Measurements from ENCODE around the gene CSAG1.
"Not testable (repeated sequence)": the region's sequence is repeated elsewhere in the genome, so short reads cannot be mapped to it uniquely, and the experiment has no call there.

CSAG1 gene

GRCh38 chrX:152733261-152733975 is at the start of gene CSAG1, which contains the start of gene MAGEA12:
Gene CSAG1 (minus strand): TSS chrX:152733721. CDS start chrX:152732460, 1,261 bp downstream.
Gene MAGEA12 (plus strand): TSS chrX:152733757. CDS start chrX:152736162, 2,405 bp downstream.
- Histone ChIP-seq H3K79me2 (ENCODE audit: control insufficient read depth, insufficient read depth, low read length, unreplicated experiment) (no peaks in the 10 kb centered on the region), H3K27ac (ENCODE audit: low read depth, low read length) (no peak within 1 kb of the TSS), H2AFZ (ENCODE audit: low read length, unreplicated experiment) (no peak within 1 kb of the TSS), H3K4me3 (ENCODE audit: low read depth, low read length) (no peak within 1 kb of the TSS), H3K36me3 (ENCODE audit: insufficient read depth, low read length) (no peaks in the 10 kb centered on the region), H3K4me1 (ENCODE audit: control insufficient read depth, insufficient read depth, low read length, unreplicated experiment) (no peaks in the 10 kb centered on the region), H3K27me3 (ENCODE audit: insufficient read depth, low read length) (no peaks in the 10 kb centered on the region)

DNA sequence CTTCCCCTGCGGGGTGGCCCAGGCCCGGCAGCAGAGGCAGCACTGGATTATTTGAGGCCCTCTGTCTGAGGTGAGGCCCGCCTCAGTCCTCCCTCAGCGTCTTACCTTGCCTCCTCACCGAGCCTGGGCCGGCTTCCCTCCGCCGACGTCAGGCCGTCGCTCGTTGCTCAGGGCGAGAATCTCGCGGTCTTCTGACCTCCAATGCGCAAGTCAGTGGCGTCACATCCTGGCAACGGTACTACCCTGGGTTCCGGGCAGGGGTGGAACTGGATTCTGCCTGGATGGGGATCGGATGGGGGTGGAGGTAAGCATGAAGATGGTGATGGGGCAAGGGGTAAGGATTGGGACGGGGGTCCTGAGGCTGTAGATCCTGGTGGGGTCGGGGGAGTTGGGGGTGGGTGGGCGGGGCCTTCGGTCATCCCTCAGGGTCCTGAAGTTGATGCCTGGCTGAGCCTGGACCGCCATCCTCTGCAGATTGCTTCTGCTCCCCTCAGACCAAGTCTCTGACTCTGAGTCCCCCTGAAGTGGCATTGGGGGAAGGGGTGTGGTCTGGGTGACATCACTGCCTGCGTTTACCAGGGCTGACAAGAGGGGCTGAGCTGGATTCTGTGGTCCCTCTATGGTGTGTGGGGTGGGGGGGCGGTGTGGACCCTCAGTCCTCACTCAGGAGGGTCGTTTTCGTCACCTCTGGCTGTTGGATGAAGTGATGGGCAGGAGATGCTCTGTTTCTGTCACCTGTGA is 36.2 kb upstream of the CSAG1 start, which contains the start of gene MAGEA6:
MAGEA6 (minus strand) TSS at position 141 of the 741 bp plus-strand sequence. CDS start 2,039 bp downstream, outside the sequence.
- not testable (repeated sequence) for H3K27me3 ChIP-seq (ENCODE audit: insufficient read depth, low read length); H3K36me3 ChIP-seq (ENCODE audit: insufficient read depth, low read length); H3K79me2 ChIP-seq (ENCODE audit: control insufficient read depth, insufficient read depth, low read length, unreplicated experiment)

DNA sequence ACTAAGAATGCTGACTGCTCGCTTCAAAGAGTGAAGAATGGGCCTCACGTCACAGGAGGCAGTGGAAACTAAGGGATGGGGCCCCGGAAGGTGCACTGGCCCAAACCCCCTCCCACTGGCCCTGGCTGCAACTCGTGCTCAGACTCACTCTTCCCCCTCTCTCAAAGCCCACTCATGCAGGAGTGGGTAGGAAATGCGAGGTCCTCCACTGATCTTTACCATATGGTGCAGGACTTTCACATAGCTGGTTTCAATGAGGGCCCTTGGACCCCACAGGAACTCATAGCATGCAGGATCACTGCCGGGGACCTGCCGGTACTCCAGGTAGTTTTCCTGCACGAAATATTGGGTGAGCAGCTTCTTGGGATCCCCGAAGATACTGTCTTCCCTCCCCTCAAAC is 33.0 kb upstream of the CSAG1 start:
- not testable (repeated sequence) for H3K27me3 ChIP-seq (ENCODE audit: insufficient read depth, low read length)

More for the DNA sequence above, 36.2 kb upstream of the CSAG1 start, which contains the start of gene MAGEA6:
- H3K4me1 ChIP-seq (ENCODE audit: control insufficient read depth, insufficient read depth, low read length, unreplicated experiment); H3K27ac ChIP-seq (ENCODE audit: low read depth, low read length); H3K4me3 ChIP-seq (ENCODE audit: low read depth, low read length); H2AFZ ChIP-seq (ENCODE audit: low read length, unreplicated experiment): not testable (repeated sequence)

DNA sequence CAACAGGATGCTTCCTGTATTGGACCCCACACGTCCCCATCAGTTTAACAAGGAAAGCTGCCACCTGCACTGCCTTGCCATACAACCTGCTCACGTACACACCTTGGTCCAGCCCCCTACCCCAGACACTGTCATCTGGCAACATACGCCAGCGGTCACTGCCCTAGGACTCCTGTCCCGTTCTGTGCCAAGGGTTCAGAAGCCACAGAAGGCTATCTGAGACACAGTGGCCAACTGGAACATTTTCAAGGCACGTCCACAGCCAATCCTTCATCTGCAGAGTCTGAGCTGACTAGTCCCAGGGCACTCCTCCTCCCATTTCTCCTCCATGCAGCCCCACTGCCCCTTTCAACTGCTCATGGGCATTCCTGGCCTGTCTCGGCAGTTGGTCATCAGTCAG is 28.1 kb upstream of the CSAG1 start:
- H3K36me3 ChIP-seq (ENCODE audit: insufficient read depth, low read length); H3K4me3 ChIP-seq (ENCODE audit: low read depth, low read length); H3K4me1 ChIP-seq (ENCODE audit: control insufficient read depth, insufficient read depth, low read length, unreplicated experiment); H2AFZ ChIP-seq (ENCODE audit: low read length, unreplicated experiment); H3K79me2 ChIP-seq (ENCODE audit: control insufficient read depth, insufficient read depth, low read length, unreplicated experiment); H3K27me3 ChIP-seq (ENCODE audit: insufficient read depth, low read length); H3K27ac ChIP-seq (ENCODE audit: low read depth, low read length): not testable (repeated sequence)

More for the DNA sequence above, 33.0 kb upstream of the CSAG1 start:
- not testable (repeated sequence) for H3K79me2 ChIP-seq (ENCODE audit: control insufficient read depth, insufficient read depth, low read length, unreplicated experiment); H3K4me3 ChIP-seq (ENCODE audit: low read depth, low read length); H2AFZ ChIP-seq (ENCODE audit: low read length, unreplicated experiment); H3K27ac ChIP-seq (ENCODE audit: low read depth, low read length); H3K4me1 ChIP-seq (ENCODE audit: control insufficient read depth, insufficient read depth, low read length, unreplicated experiment); H3K36me3 ChIP-seq (ENCODE audit: insufficient read depth, low read length)

GRCh38 chrX:152759544-152759943 is 26.0 kb upstream of the CSAG1 start:
- H3K4me1 ChIP-seq (ENCODE audit: control insufficient read depth, insufficient read depth, low read length, unreplicated experiment); H3K27me3 ChIP-seq (ENCODE audit: insufficient read depth, low read length); H2AFZ ChIP-seq (ENCODE audit: low read length, unreplicated experiment); H3K79me2 ChIP-seq (ENCODE audit: control insufficient read depth, insufficient read depth, low read length, unreplicated experiment); H3K27ac ChIP-seq (ENCODE audit: low read depth, low read length); H3K4me3 ChIP-seq (ENCODE audit: low read depth, low read length); H3K36me3 ChIP-seq (ENCODE audit: insufficient read depth, low read length): not testable (repeated sequence)

DNA sequence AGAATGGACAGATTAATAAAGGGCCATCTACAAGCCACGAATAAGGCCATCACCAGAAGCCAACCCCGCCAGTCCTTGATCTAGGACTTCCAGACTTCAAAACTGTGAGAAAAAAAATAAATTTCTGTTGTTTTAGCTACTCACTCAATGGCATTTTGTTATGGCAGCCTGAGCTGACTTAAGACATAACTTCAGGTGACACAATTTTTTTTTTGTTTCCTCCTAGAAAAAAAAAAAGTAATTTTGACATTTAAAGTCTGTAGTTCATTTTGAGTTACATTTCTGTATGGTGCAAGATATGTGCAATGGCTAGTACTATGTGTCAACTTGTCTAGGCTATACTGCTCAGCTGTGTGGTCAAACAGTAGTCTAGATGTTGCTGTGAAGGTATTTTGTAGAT is 25.4 kb upstream of the CSAG1 start, which contains the start of gene CSAG3:
CSAG3 (plus strand) TSS at position 301 of the 400 bp plus-strand sequence.
- not testable (repeated sequence) for H3K4me3 ChIP-seq (ENCODE audit: low read depth, low read length); H3K27ac ChIP-seq (ENCODE audit: low read depth, low read length); H2AFZ ChIP-seq (ENCODE audit: low read length, unreplicated experiment); H3K79me2 ChIP-seq (ENCODE audit: control insufficient read depth, insufficient read depth, low read length, unreplicated experiment); H3K36me3 ChIP-seq (ENCODE audit: insufficient read depth, low read length); H3K4me1 ChIP-seq (ENCODE audit: control insufficient read depth, insufficient read depth, low read length, unreplicated experiment); H3K27me3 ChIP-seq (ENCODE audit: insufficient read depth, low read length)

DNA sequence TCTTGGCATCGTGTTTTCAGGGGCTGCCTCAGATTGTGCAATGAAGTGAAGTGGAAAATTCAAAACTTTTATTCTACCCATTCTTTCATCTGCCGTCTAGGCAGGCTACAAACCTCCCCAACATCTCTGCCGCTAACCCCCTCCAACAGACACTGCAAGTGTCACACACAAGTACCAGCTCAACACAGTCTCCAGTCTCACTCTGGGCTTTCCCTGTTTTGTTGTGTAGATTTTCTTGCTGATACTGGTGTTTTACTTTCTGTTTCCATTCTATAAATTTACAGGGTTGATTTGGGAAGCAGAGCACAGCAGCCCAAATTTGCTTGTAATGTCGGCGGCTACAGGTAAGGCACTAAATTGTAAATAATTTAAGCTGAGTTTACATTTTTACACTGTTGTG is 21.4 kb upstream of the CSAG1 start:
- not testable (repeated sequence) for H3K79me2 ChIP-seq (ENCODE audit: control insufficient read depth, insufficient read depth, low read length, unreplicated experiment); H3K27ac ChIP-seq (ENCODE audit: low read depth, low read length); H3K36me3 ChIP-seq (ENCODE audit: insufficient read depth, low read length); H3K27me3 ChIP-seq (ENCODE audit: insufficient read depth, low read length); H2AFZ ChIP-seq (ENCODE audit: low read length, unreplicated experiment); H3K4me1 ChIP-seq (ENCODE audit: control insufficient read depth, insufficient read depth, low read length, unreplicated experiment); H3K4me3 ChIP-seq (ENCODE audit: low read depth, low read length)

DNA sequence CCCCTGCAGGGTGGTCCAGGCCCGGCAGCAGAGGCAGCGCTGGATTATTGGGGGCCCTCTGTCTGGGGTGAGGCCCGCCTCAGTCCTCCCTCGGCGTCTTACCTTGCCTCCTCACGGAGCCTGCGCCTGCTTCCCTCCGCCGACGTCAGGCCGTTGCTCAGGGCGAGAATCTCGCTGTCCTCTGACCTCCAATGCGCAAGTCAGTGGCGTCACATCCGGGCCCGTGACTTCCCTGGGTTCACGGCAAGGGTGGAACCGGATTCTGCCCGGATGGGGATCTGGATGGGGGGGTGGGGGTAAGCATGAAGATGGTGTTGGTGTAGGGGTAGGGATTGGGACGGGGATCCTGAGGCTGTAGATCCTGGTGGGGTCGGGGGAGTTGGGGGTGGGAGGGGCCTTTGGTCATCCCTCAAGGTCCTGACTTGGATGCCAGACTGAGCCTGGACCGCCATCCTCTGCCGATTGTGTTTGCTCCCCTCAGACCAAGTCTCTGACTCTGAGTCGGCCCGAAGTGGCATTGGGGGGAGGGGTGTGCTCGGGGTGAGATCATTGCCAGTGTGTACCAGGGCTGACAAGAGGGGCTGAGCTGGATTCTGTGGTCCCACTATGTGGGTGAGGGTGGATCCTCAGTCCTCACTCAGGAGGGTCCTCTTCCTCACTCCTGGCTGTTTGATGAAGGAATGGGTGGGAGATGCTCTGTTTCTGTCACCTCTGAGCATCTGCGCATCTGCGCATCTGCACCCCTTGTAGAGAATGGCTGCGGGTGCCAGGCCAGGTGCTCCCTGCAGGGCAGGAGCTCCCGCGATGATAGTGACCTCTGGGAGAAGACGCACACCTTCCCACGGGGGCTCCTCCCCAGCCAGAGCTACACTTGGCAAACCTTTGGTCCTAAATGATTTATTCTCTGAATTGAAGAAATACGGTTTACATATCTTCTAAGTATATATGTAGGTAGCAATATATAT is 20.4 kb upstream of the CSAG1 start, which contains the start of gene MAGEA2:
MAGEA2 (minus strand) TSS at position 157 of the 965 bp plus-strand sequence. CDS start 2,479 bp downstream, outside the sequence.
- H3K4me3 ChIP-seq (ENCODE audit: low read depth, low read length); H2AFZ ChIP-seq (ENCODE audit: low read length, unreplicated experiment); H3K27me3 ChIP-seq (ENCODE audit: insufficient read depth, low read length); H3K27ac ChIP-seq (ENCODE audit: low read depth, low read length); H3K79me2 ChIP-seq (ENCODE audit: control insufficient read depth, insufficient read depth, low read length, unreplicated experiment); H3K4me1 ChIP-seq (ENCODE audit: control insufficient read depth, insufficient read depth, low read length, unreplicated experiment); H3K36me3 ChIP-seq (ENCODE audit: insufficient read depth, low read length): not testable (repeated sequence)

DNA sequence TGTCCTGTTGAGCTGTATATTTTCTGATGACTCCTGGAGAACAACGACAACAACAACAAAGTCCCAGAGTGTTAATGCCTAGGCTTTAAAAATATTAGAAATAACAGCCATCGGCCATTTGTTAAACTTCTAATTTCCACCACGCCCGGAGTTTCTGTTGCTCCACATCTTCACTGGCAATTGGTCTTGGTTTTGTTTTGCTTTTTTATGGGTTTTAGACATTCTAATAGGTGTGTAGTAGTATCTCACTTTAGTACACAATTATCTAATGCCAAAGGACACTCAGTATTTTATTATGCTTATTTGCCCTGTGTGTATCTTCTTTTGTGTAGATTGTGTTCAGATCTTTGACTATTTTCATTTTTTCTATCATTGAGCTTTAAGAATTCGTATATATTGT is 5.0 kb upstream of the CSAG1 start:
- no peak overlapping the region for H3K27ac ChIP-seq (ENCODE audit: low read depth, low read length)
- no peaks in the 10 kb centered on the region for H3K4me1 ChIP-seq (ENCODE audit: control insufficient read depth, insufficient read depth, low read length, unreplicated experiment)
- no peaks in the 10 kb centered on the region for H3K36me3 ChIP-seq (ENCODE audit: insufficient read depth, low read length)
- no peaks in the 10 kb centered on the region for H3K79me2 ChIP-seq (ENCODE audit: control insufficient read depth, insufficient read depth, low read length, unreplicated experiment)
- H2AFZ ChIP-seq (ENCODE audit: low read length, unreplicated experiment), result no peak overlapping the region
- H3K4me3 ChIP-seq (ENCODE audit: low read depth, low read length), result no peak overlapping the region
- no peaks in the 10 kb centered on the region for H3K27me3 ChIP-seq (ENCODE audit: insufficient read depth, low read length)

DNA sequence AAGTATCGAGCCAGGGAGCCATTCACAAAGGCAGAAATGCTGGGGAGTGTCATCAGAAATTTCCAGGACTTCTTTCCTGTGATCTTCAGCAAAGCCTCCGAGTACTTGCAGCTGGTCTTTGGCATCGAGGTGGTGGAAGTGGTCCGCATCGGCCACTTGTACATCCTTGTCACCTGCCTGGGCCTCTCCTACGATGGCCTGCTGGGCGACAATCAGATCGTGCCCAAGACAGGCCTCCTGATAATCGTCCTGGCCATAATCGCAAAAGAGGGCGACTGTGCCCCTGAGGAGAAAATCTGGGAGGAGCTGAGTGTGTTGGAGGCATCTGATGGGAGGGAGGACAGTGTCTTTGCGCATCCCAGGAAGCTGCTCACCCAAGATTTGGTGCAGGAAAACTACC is 3.0 kb upstream of the CSAG1 start:
- not testable (repeated sequence) for H3K4me1 ChIP-seq (ENCODE audit: control insufficient read depth, insufficient read depth, low read length, unreplicated experiment); H3K27ac ChIP-seq (ENCODE audit: low read depth, low read length); H3K27me3 ChIP-seq (ENCODE audit: insufficient read depth, low read length); H3K36me3 ChIP-seq (ENCODE audit: insufficient read depth, low read length); H3K79me2 ChIP-seq (ENCODE audit: control insufficient read depth, insufficient read depth, low read length, unreplicated experiment); H3K4me3 ChIP-seq (ENCODE audit: low read depth, low read length); H2AFZ ChIP-seq (ENCODE audit: low read length, unreplicated experiment)

All from ACC112 (cell line).